Hematopoietic multipotent progenitor cell treated with erythropoietin and hydrocortisone succinate and interleukin-3 and kit ligand, for 8 days (in vitro differentiated cells): ENCODE measurements around the gene AIDA.
"Not testable (repeated sequence)": the region's sequence is repeated elsewhere in the genome, so short reads cannot be mapped to it uniquely, and the experiment has no call there.

Experiments used
- DNase-seq: peaks from one replicate; pipeline ENCODE4 v3.0.0-alpha.2; 2015

AIDA gene

GRCh38 chr1:222712253-222713090 is at the start of gene AIDA, which contains the start of gene BROX:
Gene AIDA (minus strand): TSS chr1:222712491. CDS start chr1:222712317, 174 bp downstream.
Gene BROX (plus strand): TSS chr1:222712564. CDS start chr1:222715700, 3,136 bp downstream.
- peak; percentile 86 for DNase-seq

- no peak for DNase-seq
Measured at GRCh38 chr1:222761083-222761482, 48.8 kb upstream of the AIDA start.

DNA sequence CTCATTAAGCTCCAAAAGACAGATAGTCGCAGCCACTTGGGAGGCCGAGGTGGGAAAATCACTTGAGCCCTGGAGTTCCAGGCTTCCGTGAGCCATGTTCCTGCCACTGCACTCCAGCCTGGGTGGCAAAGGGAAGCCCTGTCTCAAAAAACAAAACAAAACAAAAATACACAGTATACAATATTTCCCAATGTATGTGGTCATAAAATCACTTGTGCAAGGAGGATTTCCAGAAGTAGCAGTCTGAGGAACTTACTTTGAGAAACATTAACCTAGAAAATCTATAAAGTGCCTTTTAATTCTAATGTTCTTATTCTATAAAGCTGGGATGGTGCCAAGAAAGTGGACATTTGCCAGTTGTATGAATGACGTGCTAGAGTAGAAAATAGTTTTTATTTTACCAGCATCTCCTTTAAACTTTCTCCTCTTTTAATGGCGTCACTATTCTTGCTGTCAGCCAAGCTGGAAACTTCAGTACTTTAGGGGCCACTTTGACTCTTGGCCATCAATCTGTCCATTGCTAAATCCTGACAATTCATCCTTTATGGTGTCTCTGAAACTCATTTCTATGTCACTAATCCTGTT is 47.3 kb upstream of the AIDA start:
- no peak for DNase-seq

DNA sequence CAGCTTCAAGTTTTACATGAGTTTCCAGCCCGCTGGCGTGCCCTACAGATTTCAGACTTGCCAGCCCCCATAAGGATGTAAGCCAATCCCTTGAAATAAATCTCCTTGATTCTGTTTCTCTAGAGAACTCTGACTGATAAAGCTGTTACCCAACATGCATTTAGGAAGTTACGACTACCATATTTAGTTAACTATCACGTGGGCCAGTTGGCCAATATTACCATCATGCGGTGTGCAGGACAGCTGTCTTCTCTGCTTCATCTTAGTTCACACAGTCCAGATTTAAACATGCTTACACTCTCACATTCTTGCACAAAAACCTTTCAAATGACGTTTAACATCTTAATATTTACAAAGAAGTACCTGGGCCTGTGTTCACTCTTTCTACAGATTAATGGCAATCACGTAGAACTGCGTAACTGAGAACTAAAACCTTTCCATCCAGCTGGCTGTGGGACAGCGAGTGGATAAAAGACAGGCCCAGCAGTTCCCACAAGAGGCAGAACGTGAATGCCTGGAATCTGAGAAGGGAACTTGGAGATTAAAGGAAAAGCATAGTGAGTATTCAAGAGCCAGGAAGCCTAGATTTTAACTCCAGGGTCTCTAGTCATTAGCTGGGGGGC is 45.5 kb upstream of the AIDA start:
- no peak for DNase-seq

DNA sequence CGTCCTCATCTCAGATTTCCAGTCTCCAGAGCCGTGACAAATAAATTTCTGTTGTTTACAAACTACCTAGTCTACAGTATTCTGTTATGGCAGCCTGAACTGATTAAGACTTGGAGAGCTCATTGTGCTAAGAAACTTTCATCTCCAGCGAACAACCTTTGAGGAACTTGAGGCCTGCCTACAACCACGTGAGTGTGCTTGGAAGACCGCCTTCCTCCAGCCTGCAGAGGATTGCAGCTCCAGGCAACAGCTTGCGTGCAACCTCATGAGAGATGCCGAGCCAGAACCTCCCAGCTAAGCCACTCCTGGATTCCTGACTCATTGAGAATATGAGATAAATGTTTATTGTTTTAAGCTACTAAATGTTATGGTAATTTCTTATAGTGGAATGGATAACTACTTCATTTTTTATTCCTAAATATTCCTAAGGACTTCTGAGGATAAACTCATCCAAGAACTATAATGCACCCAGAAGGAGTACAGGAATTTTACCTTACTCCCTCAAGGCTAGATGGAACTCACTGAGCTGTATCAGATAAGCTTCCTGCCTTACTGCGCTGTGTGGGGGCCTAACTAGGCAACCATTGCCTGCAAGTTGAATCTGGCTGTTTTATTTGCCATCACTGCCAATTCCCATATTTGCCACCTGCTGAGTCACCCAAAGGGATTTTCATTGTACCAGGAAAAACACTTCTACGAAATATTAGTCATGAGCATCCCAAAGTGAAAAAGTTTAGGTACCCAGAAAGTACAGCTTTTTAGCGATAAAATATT is 42.3 kb upstream of the AIDA start:
- no peak for DNase-seq

GRCh38 chr1:222751255-222751654 is 39.0 kb upstream of the AIDA start:
- DNase-seq, result no peak

DNA sequence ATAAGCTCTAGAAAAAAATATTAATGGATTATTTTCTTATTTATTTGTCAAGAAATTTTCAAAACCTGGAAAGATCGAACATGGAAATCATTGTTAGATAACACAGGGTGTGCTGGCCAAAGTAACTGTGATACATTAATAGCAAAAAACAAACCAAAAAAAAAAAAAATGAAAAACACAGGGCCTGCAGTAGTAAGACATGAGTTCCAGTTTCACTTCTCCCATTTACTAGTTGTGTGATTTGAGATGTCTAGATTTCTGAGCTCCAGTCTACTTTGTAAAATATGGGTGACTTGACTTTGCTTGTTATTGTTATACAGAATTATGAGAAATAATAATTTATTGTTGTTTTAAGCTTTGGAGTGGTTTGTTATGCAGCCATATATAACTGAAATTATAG is 38.4 kb upstream of the AIDA start:
- no peak for DNase-seq

GRCh38 chr1:222749927-222750326 is 37.6 kb upstream of the AIDA start:
- DNase-seq, result no peak

DNA sequence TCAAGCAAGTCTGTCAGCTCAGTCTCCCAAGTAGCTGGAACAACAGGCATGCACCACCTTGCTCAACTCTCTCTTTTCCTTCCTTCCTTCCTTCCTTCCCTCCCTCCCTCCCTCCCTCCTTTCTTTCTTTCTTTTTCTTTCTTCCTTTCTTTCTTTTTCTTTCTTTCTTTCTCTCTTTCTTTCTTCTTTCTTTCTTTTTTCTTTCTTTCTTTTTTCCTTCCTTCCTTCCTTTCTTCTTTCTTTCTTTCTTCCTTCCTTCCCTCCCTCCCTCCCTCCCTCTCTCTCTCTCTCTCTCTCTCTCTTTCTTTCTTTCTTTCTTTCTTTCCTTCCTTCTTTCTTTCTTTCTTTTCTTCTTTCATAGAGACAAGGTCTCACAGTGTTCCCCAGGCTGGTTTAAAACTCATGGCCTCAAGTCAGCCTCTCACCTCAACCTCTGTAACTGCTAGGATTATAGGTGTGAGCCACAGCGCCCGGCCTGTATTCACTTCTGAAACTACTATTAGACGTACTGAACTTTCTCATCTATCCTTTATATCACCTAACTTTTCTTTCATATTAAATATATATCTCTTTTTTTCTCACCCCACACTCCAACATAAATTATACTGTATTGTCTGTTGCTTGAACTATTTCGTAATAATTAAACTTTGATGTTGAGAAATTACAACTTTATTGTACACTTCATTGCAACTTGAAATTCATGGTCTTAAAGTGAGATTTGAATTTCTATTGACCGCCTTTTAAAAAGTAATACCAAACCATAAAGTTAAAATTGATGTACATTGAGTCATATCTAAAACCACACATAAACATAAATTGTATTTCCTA is 29.6 kb upstream of the AIDA start:
- not testable (repeated sequence) for DNase-seq

DNA sequence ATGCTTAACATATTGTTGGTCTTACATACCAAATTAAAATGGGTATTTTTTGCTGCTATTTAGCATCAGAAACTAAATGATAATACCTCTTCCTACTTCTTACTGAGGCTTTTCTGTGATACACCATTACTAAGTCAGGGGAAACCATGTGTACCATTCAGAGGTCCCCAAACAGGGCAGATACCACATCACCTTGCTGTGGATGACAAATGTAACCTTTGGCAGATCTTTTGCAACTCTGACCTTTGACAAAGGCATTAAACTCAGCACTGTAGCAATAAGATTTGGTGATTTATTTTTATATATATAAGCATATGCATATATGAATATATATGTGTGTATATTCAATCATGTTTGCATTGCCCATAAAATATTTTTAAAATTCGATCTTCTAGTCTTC is 27.6 kb upstream of the AIDA start:
- DNase-seq, result no peak

DNA sequence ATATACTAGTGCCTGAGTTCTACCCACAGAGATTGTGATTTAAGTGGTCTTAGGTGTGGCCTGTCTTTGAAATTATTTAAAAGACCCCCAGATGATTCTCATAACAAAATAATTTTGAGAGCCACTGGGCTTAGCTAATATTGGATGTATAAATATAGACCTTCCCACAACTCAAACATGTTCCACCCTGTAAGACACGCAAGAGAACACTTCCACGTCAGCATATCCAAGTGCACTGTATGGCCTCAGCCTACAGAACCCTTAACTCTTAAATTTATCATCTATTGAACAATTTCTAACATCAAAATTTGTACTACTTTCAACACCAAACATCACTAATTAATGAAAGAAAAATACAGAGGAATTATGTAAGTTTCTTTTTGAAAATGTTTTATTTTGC is 27.2 kb upstream of the AIDA start:
- DNase-seq, result no peak

DNA sequence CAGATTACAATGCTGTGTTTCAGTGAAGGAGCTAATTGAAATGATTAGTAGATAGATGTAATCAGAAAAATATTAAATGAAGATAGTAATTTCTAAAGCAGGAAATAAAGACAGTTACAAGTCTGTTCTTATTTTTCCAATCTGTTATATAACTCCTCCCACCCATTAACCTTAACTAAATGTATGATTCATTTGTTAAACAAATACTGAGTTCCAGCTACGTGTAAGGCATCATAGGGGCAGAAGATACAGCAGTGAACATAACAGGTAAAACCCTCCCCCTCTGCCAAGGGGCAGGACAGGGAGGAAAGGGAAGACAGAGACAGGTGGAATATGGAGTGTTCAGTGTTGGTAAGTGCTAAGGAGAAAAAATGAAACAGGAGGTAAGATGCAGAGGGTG is 24.7 kb upstream of the AIDA start, which contains the start of gene FAM177B:
TSS of gene FAM177B (plus strand) at position 231 of the 400 bp plus-strand sequence. CDS start 9,344 bp downstream, outside the sequence.
- DNase-seq, result no peak

DNA sequence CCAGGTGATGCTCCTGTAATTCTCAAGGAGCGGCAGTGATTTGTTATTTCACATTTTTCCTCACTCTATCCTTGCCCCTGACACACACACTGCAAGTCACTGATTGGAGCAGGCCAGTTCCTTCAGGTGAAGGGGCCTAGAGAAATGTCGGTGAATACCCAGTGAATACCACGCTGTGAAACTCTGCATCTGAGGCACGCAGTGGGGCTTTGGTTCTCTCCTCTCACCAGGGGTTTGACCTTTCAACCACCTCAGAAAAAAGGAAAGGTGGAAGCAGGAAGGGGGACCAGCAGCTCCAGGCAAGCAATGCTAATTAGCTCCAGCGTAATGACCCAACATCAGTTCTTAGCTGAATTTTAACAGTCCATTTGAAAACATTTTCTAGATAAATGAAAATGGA is 24.2 kb upstream of the AIDA start:
- no peak for DNase-seq

DNA sequence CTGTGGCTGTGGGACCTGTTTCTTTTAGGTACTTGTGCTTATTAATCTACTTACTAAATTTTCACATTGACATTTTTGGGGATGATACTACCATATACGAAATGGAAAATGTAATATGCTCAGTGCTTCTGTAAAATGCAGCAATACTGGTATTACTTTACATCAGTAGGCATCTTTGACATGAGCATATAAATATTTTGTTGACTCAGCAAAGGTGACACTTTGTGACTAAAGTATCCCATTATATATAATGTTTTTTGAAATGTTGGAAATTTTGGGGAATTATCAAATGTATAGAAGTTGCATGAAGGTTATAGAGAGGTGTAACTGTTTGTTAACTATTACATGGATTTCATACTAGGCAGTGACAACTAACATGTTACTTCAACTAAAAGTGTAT is 22.4 kb upstream of the AIDA start:
- no peak for DNase-seq

- DNase-seq, result no peak
Measured at GRCh38 chr1:222732216-222733159, 20.2 kb upstream of the AIDA start.

DNA sequence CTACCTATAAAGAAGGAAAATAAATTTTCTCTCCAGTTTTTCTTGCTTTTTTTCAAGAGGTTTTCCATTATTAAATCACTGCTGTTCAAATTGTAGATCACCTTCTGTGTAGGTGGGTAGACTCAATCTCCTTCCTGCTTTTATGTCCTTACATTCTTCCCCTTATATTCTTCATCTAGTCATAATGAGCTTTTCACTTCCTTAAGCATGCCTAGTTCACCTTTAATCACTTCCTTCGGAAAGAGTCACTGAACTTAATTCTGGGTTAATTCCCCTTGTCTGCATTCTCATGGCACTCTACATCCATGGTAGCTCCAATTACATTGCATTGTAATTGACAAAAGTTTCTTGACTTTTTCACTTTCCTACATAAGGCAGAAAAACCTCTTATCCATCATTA is 18.6 kb upstream of the AIDA start:
- DNase-seq, result no peak

DNA sequence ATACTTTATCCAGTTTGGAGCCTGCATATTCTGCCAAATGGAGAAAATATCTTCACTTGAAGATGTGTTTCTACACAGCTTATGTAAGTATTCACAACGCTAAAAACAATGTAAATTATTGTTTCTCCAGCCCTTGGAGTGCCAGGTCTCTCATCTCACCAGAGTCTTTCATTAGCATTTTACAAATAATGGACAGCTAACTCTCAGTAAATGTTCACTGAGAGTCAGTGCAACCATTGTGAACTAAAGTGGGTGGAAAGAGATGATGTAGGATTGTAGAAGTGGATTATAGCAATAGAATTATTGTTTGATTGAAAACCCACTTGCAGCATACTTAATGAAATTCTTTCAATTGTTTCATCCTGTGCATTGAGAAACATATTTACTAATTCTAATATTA is 16.5 kb upstream of the AIDA start:
- no peak for DNase-seq

- DNase-seq, result no peak
Measured at GRCh38 chr1:222716393-222716792, 4.1 kb upstream of the AIDA start.

GRCh38 chr1:222713091-222713961 is 1.0 kb upstream of the AIDA start:
- DNase-seq, result peak; percentile 94
